ENCODE results near the gene ADAMTS1. TPM values are rescaled to one million over a fixed set of nuclear protein-coding genes. Genes with fewer than 3 reads are reported as not detected.

The ADAMTS1 gene
- total RNA-seq, 1 experiment from 2014 or later: 17.8 TPM

GRCh38 chr21:26874347-26874746, 29.1 kb upstream of the ADAMTS1 start:
- Histone ChIP-seq H2BK15ac (ENCODE audit: low read depth, low read length) (no peak overlapping the region), H2BK5ac (ENCODE audit: insufficient read length, low read length) (no peak overlapping the region), H2AK5ac (ENCODE audit: insufficient read length, low read length) (no peak overlapping the region), H2AFZ (ENCODE audit: low read length) (no peak overlapping the region), H2BK20ac (ENCODE audit: low read depth, low read length, poor library complexity, severe bottlenecking) (no peak overlapping the region), H4K20me1 (ENCODE audit: control insufficient read depth, insufficient read depth, insufficient read length) (no peaks in the 10 kb centered on the region), H3K23ac (ENCODE audit: insufficient read length, low read depth, low read length) (no peak overlapping the region), H3K56ac (ENCODE audit: insufficient read length, low read depth, low read length) (no peak overlapping the region), H2BK12ac (ENCODE audit: insufficient read length, low read depth, low read length) (no peak overlapping the region), H3K4me1 (ENCODE audit: insufficient read depth, low read length) (no peaks in the 10 kb centered on the region), H3K23me2 (ENCODE audit: insufficient read length, low read depth, low read length, poor library complexity, severe bottlenecking) (no peaks in the 10 kb centered on the region), H3K18ac (ENCODE audit: insufficient read length, low read depth, low read length) (no peak overlapping the region), H3K9ac (ENCODE audit: extremely low read depth, insufficient read length, low read length) (no peak overlapping the region), H3K9me3 (ENCODE audit: control insufficient read depth, low read depth, low read length) (no peaks in the 10 kb centered on the region), H3K4me2 (ENCODE audit: insufficient read depth, insufficient read length, low read length) (no peak overlapping the region), H3K27me3 (ENCODE audit: insufficient read depth, low read length) (no peaks in the 10 kb centered on the region), H4K91ac (ENCODE audit: insufficient read length, low read depth, low read length) (no peak overlapping the region), H3K14ac (ENCODE audit: insufficient read depth, low read length) (no peak overlapping the region), H3K79me2 (ENCODE audit: insufficient read depth, low read length) (no peaks in the 10 kb centered on the region), H3K27ac (ENCODE audit: insufficient read length, low read depth, low read length) (no peak overlapping the region), H3K79me1 (ENCODE audit: insufficient read depth, low read depth, low read length, poor library complexity, severe bottlenecking) (no peaks in the 10 kb centered on the region), H3T11ph (ENCODE audit: low read length) (no peak overlapping the region), H4K5ac (ENCODE audit: insufficient read length, low read depth, low read length) (no peak overlapping the region), H2BK120ac (ENCODE audit: low read depth, low read length, poor library complexity, severe bottlenecking) (no peak overlapping the region), H4K8ac (replicated peaks; ENCODE audit: insufficient read length, low read depth, low read length) (no peak overlapping the region), H3K4ac (ENCODE audit: low read depth, low read length) (no peak overlapping the region)
- TF ChIP-seq, protein P1, sequence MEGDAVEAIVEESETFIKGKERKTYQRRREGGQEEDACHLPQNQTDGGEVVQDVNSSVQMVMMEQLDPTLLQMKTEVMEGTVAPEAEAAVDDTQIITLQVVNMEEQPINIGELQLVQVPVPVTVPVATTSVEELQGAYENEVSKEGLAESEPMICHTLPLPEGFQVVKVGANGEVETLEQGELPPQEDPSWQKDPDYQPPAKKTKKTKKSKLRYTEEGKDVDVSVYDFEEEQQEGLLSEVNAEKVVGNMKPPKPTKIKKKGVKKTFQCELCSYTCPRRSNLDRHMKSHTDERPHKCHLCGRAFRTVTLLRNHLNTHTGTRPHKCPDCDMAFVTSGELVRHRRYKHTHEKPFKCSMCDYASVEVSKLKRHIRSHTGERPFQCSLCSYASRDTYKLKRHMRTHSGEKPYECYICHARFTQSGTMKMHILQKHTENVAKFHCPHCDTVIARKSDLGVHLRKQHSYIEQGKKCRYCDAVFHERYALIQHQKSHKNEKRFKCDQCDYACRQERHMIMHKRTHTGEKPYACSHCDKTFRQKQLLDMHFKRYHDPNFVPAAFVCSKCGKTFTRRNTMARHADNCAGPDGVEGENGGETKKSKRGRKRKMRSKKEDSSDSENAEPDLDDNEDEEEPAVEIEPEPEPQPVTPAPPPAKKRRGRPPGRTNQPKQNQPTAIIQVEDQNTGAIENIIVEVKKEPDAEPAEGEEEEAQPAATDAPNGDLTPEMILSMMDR (conservative IDR thresholded peaks at IDR 0.05): no peak
- Mint-ChIP-seq H3K36me3 (ENCODE audit: insufficient read depth in 1 of 3, low read depth in 3 of 3) (peaks cover 6 to 19% (median 10%) of the 10 kb centered on the region in 3 experiments), H3K27me3 (ENCODE audit: low read depth) (no peaks in the 10 kb centered on the region), H3K4me1 (no peaks in the 10 kb centered on the region), H3K27ac (no peak overlapping the region), H3K9me3 (peaks cover 20 to 30% of the 10 kb centered on the region in 2 experiments; a peak in 4 of 5 replicates), H3K4me3 (no peak overlapping the region)
- no peak for DNase-seq
- WGBS (ENCODE audit: extremely low coverage, insufficient read length, low lambda C conversion rate): no CpG with 5 or more reads among the region's 1 CpG
